Heart left ventricle (tissue), 16 donors: Measurements from ENCODE around the gene ABR. TPM values are rescaled to one million over a fixed set of nuclear protein-coding genes. Genes with fewer than 3 reads are reported as not detected.

Experiments used
- ATAC-seq, 4 donors: fragments of 200-7000 bp; cut with Tn5 transposase; one replicate each; pipeline ENCODE4 v1.9.1; 2020 to 2022; ENCODE audit warnings: moderate library complexity in 4 of 4, mild to moderate bottlenecking in 3 of 4, moderate number of reproducible peaks in 1 of 4
- DNase-seq, 5 donors: peaks; one replicate each; pipeline ENCODE4 v3.0.0-alpha.2; 2020
- H3K27ac ChIP-seq, 12 donors: fragments of 200-600 bp; sonication (generic) in 4 of 12; one replicate each; pipeline versions ENCODE4 v1.5.0 to v1.8.0; 2016 to 2022; ENCODE audit warnings: mild to moderate bottlenecking in 2 of 12
- H3K27me3 ChIP-seq, 9 donors: fragments of 200-600 bp; sonication (generic) in 2 of 9; one replicate each; pipeline versions ENCODE4 v1.5.1 to v1.8.0; 2016 to 2022; ENCODE audit warnings: mild to moderate bottlenecking in 3 of 9
- H3K36me3 ChIP-seq, 9 donors: fragments of 200-600 bp; sonication (generic) in 2 of 9; one replicate each; pipeline versions ENCODE4 v1.5.0 to v1.8.0; 2018 to 2022; ENCODE audit warnings: mild to moderate bottlenecking in 2 of 9
- H3K4me1 ChIP-seq, 12 donors: fragments of 200-600 bp; sonication (generic) in 4 of 12; one replicate each; pipeline versions ENCODE4 v1.5.0 to v1.8.0; 2016 to 2022; ENCODE audit warnings: mild to moderate bottlenecking in 3 of 12
- H3K4me3 ChIP-seq, 12 donors: fragments of 200-600 bp; sonication (generic) in 4 of 12; one replicate each; pipeline versions ENCODE4 v1.5.0 to v1.8.0; 2017 to 2022; ENCODE audit warnings: mild to moderate bottlenecking in 9 of 12, moderate library complexity in 4 of 12
- H3K9me3 ChIP-seq, 12 donors: fragments of 200-600 bp; sonication (generic) in 4 of 12; one replicate each; pipeline versions ENCODE4 v1.5.0 to v1.8.0; 2016 to 2022; ENCODE audit warnings: mild to moderate bottlenecking in 1 of 12
- CTCF ChIP-seq, 12 donors: fragments of 200-600 bp; sonication (generic) in 4 of 12; IDR thresholded peaks; one replicate each; pipeline versions ENCODE4 v1.5.0 to v1.8.0; 2018 to 2022; ENCODE audit warnings: antibody characterized with exemption in 12 of 12, mild to moderate bottlenecking in 5 of 12
- POLR2A ChIP-seq, 2 donors: fragments of 450-650 bp; IDR thresholded peaks; one replicate each; pipeline ENCODE4 v1.6.1; 2017; ENCODE audit warnings: antibody characterized with exemption in 2 of 2, mild to moderate bottlenecking in 2 of 2, moderate library complexity in 2 of 2
- WGBS, 4 donors: extraction: QIAGEN DNeasy Blood & Tissue Kit in 2 of 4; methylation state at CpG; one replicate each; pipeline versions ENCODE4 v1.1.5 to v1.1.7; 2013 to 2018; 5-methylcytosine and 5-hydroxymethylcytosine counted together
- intact Hi-C, 10 donors: fragments of 100-400 bp; cut with DNase I; formaldehyde crosslinking; loops; one replicate each; pipeline versions ENCODE4 v1.11.1 to v1.14.2; 2022
- polyA plus RNA-seq, 2 donors: library from polyadenylated mRNA; stranded (reverse); fragments of 200-250 nt; gene quantifications; one replicate each; pipeline ENCODE4 v1.2.3, GENCODE V29; 2013
- total RNA-seq, 9 donors: library from RNA; depleted of rRNA in 2 of 9; stranded (reverse); fragments of >200 nt in 2 of 9; fragmentation: NEBNext Ultra II Directional in 3 of 9; extraction: Animal tissue kit (Norgen Biotek cat#: 25700) in 3 of 9; gene quantifications; one replicate each; pipeline versions ENCODE4 v1.1.0 to v1.2.4, GENCODE V29; 2016 to 2023
- donor health status: ischemic (EF 13 %, LVEDD 7.1; RV severe dilation, severe dysfunction).
- donor health status: healthy with polysubstance abuse.
- donor health status: DM: no; HTN: yes; CAD: no.
- donor health status: DM: no; HTN: no; CAD: no.
- donor health status: ischemic (EF 25% LVEDD 6.9; RV normal size, moderate dysfunction).
- donor health status: ischemic (EF 25% LVEDD 5.7; RV mildly dilated, moderate dysfunction).
- donor health status: healthy.
- donor health status: DM: yes; HTN: yes; CAD: no.
- donor health status: ischemic (EF 35%, LVEDD 5.7; RV mildly dilated, moderate dysfunction).
- donor health status: nonischemic (EF 11% LVEDD 7.7; RV severe dilation, severe dysfunction).
- donor health status: DM: yes; HTN: yes; CAD: no.
- donor health status: PGD.
- donor health status: ischemic (EF 29% LVEDD 5.4; RV normal size, mild dysfunction).
- donor health status: nonischemic (EF 23%, LVEDD 6.1; RV moderate dilation, normal function).

The ABR gene
- total and polyA plus RNA-seq, 11 donors: 64.5 to 171 (median 149) TPM

DNA sequence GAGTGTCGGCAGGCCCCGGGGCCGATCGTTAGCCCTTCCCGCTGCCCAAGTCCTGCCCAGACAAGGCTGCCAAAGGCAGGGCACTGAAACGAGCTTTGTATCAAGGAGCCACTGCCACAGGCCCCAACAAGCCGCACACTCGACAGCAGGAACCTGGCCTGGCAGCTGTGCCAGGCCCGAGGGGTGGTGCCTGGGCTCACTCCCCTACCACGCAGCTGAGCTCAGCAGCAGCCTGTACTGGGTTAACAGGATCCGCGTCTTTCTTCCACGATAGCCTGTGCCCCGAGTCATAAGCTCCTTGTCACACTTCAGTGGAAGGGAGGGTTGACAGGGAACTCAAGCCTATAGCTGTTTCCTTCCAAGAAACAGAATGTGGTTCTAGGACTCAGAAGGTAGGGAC is 87.9 kb downstream of the ABR start:
- no peak overlapping the region for H3K4me3 ChIP-seq
- no peak for ATAC-seq
- DNase-seq: no peak
- H3K27ac ChIP-seq: peak overlapping the region in 2 of 12 donors; percentile 74 to 90
- no peaks in the 10 kb centered on the region for H3K9me3 ChIP-seq
- H3K27me3 ChIP-seq: no peaks in the 10 kb centered on the region
- 72 to 85% (median 82%) methylated on average over 14 of the region's 14 CpGs for WGBS, 4 donors
- intact Hi-C loops: no loop called here
- no peak for TF ChIP-seq CTCF (IDR thresholded peaks at IDR 0.05)
- TF ChIP-seq POLR2A (IDR thresholded peaks at IDR 0.05): no peak
- peaks cover 0 to 74% (median 45%) of the 10 kb centered on the region in 12 donors for H3K4me1 ChIP-seq
- H3K36me3 ChIP-seq: peaks cover 0 to 71% (median 41%) of the 10 kb centered on the region in 9 donors

DNA sequence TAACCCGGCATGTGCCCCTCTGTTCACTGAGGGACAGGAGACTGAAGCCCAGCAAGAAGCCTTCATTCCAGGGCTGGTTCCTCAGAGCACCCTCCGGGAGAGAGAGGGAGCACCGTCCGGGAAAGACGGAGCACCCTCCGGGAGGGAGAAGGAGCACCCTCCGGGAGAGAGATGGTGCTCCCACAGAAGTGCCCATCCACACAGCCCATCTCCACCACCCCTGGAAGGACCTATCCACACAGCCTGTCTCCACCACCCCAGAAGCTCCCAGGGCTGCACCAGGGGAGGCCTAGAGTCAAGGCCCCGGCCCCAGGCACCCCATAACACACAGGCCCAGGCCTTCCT is 88.6 kb downstream of the ABR start:
- TF ChIP-seq POLR2A (IDR thresholded peaks at IDR 0.05) (no peak), CTCF (IDR thresholded peaks at IDR 0.05) (no peak)
- DNase-seq: no peak
- Histone ChIP-seq H3K4me3 (no peak overlapping the region), H3K36me3 (peaks cover 0 to 73% (median 43%) of the 10 kb centered on the region in 9 donors), H3K27ac (peak overlapping the region in 4 of 12 donors; percentile 66 to 90 (median 74)), H3K9me3 (no peaks in the 10 kb centered on the region), H3K27me3 (no peaks in the 10 kb centered on the region), H3K4me1 (peaks cover 0 to 69% (median 43%) of the 10 kb centered on the region in 12 donors)
- no peak for ATAC-seq
- intact Hi-C loops: no loop called here
- WGBS, 4 donors: 84 to 92% (median 89%) methylated on average over 7 to 8 of the region's 8 CpGs

GRCh38 chr17:1090465-1091189 is 89.2 kb downstream of the ABR start:
- Histone ChIP-seq H3K4me3 (no peak overlapping the region), H3K9me3 (no peaks in the 10 kb centered on the region), H3K27ac (peak overlapping the region in 11 of 12 donors; percentile 49 to 95 (median 82)), H3K27me3 (no peaks in the 10 kb centered on the region), H3K4me1 (peaks cover 0 to 64% (median 37%) of the 10 kb centered on the region in 12 donors), H3K36me3 (peaks cover 0 to 76% (median 49%) of the 10 kb centered on the region in 9 donors)
- ATAC-seq (no peak), DNase-seq (no peak)
- WGBS, 4 donors: 73 to 80% (median 79%) methylated on average over 16 to 19 of the region's 19 CpGs
- TF ChIP-seq CTCF (IDR thresholded peaks at IDR 0.05) (no peak), POLR2A (IDR thresholded peaks at IDR 0.05) (no peak)
- intact Hi-C loops: no loop called here

DNA sequence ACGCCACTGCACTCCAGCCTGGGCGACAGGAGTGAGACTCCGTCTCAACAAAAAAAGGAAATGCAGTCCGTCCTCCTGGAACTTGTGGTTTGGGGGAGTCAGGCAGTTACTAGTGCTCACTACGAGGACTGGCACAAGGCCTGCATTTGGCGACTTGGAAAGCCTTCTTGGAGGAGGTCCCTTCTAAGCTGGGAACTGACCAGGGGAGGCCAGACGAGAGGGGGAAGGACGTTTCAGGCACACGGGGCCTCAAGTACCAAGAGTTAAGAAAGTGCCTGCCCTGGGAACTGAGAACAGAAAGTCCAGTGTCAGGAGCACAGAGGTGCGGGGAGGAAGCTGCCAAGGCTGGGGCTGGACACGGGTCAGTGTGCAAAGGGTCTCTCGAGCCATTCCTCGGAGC is 89.9 kb downstream of the ABR start:
- Histone ChIP-seq H3K27ac (peak overlapping the region in 11 of 12 donors; percentile 49 to 95 (median 82)), H3K4me3 (no peak overlapping the region), H3K9me3 (no peaks in the 10 kb centered on the region), H3K27me3 (no peaks in the 10 kb centered on the region), H3K4me1 (peaks cover 0 to 57% (median 30%) of the 10 kb centered on the region in 12 donors), H3K36me3 (peaks cover 0 to 80% (median 47%) of the 10 kb centered on the region in 9 donors)
- TF ChIP-seq CTCF (IDR thresholded peaks at IDR 0.05): no peak
- TF ChIP-seq POLR2A (IDR thresholded peaks at IDR 0.05): no peak
- no peak for DNase-seq
- 61 to 71% (median 66%) methylated on average over 13 of the region's 13 CpGs for WGBS, 4 donors
- ATAC-seq: no peak
- intact Hi-C loops: no loop called here
